Activated naive CD4-positive, alpha-beta T cell treated with anti-CD3 and anti-CD28 coated beads, Interleukin-2, amount 50 U/mL, for 16 hours (primary cell): ENCODE measurements around the gene AQP2.

ENCODE experiments used
- DNase-seq: peaks from one replicate; pipeline ENCODE4 v3.0.0-alpha.2; 2020

The AQP2 gene

GRCh38 chr12:49942512-49942893 is 8.0 kb upstream of the AQP2 start:
- DNase-seq, result no peak

- DNase-seq, result no peak
Observed at GRCh38 chr12:49942921-49943624, 7.5 kb upstream of the AQP2 start.

DNA sequence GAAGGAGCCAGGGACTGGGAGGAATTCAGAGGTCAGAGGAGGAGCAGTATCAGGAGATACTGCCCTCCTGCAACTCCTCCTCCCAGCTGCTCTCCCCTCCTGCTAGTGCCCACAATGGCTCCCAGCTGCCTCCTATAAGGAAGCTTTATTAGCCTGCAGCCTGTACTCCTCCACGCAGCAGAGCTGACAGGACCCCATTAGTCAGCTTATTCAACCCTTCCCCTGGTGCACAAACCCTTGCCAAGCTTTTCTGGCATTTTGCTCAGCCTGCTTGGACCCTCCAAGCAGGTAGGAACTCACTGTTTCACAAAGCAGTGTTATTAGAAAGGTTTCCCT is 6.9 kb upstream of the AQP2 start:
- DNase-seq, result no peak

- DNase-seq, result no peak
Observed at GRCh38 chr12:49944046-49944445, 6.5 kb upstream of the AQP2 start.

DNA sequence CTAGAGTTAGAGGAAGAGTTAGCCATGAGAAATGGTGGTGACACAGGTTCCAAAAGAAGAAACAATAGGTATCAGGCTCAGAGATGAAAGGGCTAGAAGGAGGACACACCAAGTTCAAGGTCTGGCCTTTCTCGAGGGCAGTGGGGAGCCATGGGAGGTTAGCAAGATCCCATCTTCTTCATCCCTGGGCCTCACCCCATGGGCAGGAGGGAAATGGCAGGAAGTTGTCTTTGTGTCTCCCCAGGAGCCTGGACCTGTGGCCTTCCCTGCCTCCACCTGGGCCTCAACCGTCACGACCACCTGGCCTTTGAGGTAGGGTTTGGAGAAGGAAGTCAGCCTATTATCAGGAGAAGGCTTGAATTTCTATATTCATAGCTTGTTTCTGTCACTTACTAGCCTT is 5.8 kb upstream of the AQP2 start:
- DNase-seq, result no peak

- DNase-seq, result peak; percentile 84
Observed at GRCh38 chr12:49945394-49946080, 5.0 kb upstream of the AQP2 start.

DNA sequence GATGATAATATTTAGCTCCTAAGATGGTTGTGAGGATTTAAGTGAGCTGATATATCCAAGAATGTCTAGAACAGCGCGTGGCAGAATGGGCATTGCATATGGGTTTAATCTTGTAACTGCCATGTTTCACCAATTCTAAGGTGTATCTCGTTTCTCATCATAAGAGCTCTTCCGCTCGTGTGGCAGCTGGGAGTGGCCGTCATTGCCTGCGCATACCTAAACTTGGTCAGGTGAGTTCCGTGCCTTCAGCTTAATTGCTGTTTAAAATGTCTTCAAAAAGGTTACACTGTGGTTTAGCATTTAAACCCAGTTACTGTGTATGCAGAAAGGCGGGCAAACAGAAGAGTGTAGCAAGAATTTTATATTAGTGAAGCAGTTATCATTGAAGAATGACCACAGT is 4.5 kb upstream of the AQP2 start:
- DNase-seq, result no peak

DNA sequence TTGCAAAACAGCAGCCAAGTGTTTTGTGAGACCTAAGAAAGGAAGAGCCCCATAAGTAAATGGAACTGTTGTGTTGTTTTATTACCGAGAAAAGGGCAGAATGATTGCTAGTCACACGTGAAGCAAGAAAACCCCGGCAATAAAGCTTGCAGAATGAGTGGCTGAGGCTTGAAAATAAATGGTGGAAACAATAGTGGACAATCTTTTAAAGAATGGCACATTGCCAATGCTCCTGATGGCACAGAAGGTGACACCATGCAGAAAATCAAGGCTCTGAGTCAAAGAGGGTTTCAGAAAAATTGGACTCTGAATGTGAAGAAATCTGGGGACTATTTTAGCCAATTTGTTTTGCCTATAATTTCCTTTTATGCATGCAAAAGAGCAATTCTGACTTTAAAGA is 4.0 kb upstream of the AQP2 start:
- no peak for DNase-seq

DNA sequence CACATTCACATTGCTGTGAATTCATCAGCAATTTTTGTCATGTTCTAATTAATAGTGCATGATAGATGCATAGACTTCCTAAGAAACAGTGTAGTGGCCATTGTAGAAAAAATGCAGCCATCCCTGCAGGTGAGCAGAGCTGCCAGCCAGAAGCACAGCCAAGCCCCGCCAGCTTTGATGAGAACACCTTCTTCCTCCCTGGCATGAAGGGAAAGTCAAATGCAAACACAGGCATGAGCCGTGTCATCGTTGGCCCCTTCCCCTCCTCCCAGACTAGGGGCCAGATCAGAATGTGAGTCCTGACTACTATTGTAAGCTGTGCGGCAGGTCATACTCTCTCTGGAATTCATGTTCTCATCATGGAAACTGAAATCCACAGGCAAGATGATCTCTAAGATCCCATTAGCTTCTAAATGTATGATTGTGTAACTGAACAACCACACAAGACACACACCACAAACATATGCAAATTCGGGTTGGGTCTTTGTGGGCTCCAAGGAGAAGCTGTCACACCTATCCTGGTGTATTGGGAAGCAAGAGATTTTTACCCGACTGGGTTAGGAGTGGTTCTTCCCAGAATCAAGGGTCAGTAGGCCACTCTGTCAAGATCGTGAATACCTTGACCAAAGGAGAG is 2.8 kb upstream of the AQP2 start:
- no peak for DNase-seq

DNA sequence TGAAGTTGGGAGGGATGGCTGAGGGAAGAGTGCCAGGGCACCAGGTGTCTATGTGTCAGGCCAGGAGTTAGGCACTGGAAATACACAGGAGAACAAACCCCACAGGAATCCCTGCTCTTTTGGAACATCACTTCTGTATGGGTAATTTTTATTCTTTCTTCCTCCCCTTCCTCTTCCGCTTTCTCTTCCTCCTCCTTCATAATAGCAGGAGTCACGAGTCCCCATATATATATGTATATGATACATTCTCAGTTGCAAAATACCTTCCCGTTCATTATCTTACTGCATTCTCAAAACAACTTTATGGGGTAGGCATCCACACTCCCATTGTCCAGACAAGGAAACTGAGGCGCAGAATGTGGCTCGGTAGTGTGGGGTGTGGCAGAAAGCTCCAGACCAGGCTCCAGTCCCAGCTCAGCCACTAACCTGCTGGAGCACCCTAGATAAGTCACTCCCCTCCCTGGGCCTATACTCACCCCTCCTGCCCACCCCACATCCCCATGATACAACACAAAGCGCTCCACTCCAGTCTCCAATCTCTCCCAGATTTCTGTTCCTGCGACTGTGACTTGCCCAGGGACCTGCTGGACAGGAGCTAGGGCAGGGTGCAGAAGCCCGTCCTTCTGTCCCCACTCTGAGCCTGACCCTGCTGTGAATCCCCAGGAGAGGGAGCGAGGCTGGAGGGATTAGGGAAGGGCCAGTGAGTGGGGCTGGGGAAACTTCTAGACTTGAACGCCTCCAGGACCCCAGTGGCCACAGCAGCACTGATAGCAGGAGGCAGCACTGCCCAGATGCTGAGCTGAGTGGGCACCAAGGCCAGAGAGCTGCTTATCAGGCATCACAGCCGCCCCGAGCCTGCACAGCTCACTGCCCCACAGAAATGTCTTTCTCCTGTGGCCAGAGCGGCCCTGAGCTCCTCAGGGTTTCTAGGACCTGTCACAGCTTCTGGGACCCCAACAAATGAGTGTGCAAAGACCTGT is 1.4 kb upstream of the AQP2 start:
- no peak for DNase-seq

DNA sequence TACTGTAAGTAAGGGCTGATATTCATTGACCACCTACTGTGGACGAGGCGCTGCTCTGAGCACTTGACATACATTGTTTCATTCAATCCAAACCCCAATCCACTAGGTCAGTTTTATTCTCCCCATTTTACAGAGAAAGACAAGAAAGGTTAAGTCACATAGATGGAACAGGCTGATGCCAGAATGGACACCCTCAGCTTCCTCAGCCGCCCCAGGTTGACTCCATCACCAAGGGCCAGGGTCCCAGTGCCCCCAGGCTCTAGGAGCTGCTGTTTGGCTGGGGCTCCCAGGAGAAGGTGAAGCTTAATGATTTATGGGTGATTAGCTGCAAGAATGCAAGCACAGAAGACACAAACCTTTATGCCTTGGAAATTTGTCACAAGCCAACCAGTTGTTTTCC is 671 bp upstream of the AQP2 start:
- no peak for DNase-seq

- DNase-seq, result no peak
Observed at GRCh38 chr12:49951411-49952240, 1.1 kb downstream of the AQP2 start.

DNA sequence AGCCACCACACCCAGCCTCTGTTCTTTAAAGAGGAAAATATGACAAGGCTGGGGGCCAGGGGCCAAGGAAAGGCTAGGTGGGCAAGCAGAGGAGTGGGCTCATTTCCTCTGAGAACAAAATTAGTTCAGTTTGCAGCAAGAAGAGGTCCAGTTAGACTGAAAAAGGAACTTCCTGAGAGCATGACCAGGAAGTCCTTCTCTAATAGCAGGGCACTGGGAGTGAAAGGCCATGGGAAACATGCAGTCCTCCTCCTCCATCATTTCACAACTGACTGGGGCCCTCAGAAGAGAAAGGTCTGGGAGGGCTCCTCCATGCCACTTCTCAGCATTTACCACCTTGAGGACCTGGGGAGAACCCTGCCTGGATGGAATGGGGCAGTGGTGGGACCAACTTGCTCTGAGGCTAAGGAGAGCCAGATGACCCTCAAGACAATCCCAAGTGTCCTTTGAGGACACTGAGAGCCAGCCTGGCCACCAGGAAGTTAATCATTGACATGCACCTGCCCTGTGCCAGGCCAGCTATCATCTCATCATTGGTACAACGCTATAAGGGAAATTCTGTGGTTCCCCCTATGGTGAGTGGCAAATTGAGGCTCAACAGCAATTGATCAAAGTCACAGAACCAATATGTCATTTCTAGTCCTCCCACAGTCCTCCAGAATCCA is 2.0 kb downstream of the AQP2 start:
- no peak for DNase-seq

GRCh38 chr12:49953151-49953550 is 2.6 kb downstream of the AQP2 start:
- DNase-seq, result no peak

GRCh38 chr12:49953961-49954846 is 3.7 kb downstream of the AQP2 start:
- no peak for DNase-seq

- DNase-seq, result no peak
Observed at GRCh38 chr12:49954863-49955830, 4.6 kb downstream of the AQP2 start.

DNA sequence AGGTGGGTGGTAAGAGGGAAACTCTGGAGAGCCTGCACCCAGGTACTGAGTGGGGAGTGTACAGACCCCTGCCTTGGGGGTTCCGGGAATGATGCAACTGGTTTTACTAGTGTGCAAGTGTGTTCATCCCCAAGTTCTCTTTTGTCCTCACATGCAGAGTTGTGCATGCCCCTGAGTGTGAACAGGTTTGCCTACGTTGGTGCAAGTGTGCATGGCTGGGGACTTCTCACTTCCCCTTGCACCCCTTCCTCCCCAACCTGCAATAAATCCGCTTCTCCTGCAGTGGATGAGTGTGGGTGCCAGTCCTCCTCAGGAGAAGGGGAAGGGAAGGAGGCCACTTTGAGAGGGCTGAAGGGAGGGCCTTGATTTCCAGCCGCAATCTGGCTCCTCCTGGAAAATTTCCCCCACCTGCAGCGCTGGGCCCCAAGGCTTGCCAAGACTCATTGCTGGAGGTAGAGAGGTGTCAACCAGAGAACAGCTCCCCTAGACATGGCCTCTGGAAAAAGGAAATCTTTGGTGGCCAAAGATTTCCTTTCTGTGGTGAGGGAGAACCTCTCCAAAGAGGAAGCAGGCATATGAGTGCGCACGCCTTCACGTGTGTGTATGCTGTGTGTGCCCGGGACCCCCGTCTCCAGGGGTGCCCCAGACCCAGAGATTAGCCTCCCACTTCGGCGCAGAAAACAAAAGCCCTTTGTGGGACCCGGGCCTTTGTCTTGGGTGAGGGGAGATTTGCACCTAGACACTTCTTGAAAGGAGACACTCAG is 5.5 kb downstream of the AQP2 start:
- DNase-seq, result no peak
